ENCODE measurements around the gene SNUPN. TPM values are rescaled to one million over a fixed set of nuclear protein-coding genes. Genes with fewer than 3 reads are reported as not detected.

The SNUPN gene
- total RNA-seq, 1 donor from 2014 or later: 20.5 TPM

DNA sequence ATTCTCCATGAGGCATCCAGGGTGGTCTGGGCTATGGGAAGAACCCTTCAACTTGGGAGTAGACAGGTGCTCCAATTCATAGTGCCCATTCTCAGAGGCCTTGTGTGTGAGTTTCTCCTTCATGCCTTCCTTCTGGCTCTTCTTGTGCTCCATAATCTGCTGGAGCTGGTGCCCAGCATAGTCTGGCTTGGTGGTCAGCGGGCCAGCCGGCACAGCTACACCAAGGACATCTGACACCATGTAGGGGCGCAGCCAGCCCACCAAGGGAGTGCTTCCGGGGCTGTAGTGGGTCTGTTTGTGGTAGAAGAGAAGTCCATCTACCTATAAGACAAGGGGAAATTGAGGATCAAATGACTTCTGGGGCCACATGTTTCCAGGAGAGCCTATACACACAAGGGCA is 27.2 kb downstream of the SNUPN start:
- no peak for ATAC-seq (ENCODE audit: low read depth)
- H3K36me3 Mint-ChIP-seq (ENCODE audit: low read depth): peaks cover 66% of the 10 kb centered on the region
- no peaks in the 10 kb centered on the region for H3K4me1 Mint-ChIP-seq
- ChIA-PET CTCF (no interaction called here), POLR2A (interaction anchor here (0.7 to 1.3 kb wide), 2 partner anchors 28 to 49 kb away, joined by 3 to 14 read pairs; partner anchors contain the start of gene SNX33)
- H3K27ac Mint-ChIP-seq: no peak overlapping the region
- TF ChIP-seq, protein P1, sequence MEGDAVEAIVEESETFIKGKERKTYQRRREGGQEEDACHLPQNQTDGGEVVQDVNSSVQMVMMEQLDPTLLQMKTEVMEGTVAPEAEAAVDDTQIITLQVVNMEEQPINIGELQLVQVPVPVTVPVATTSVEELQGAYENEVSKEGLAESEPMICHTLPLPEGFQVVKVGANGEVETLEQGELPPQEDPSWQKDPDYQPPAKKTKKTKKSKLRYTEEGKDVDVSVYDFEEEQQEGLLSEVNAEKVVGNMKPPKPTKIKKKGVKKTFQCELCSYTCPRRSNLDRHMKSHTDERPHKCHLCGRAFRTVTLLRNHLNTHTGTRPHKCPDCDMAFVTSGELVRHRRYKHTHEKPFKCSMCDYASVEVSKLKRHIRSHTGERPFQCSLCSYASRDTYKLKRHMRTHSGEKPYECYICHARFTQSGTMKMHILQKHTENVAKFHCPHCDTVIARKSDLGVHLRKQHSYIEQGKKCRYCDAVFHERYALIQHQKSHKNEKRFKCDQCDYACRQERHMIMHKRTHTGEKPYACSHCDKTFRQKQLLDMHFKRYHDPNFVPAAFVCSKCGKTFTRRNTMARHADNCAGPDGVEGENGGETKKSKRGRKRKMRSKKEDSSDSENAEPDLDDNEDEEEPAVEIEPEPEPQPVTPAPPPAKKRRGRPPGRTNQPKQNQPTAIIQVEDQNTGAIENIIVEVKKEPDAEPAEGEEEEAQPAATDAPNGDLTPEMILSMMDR (IDR thresholded peaks at IDR 0.05): no peak
- intact Hi-C loops (cut with micrococcal nuclease): no loop called here
- H3K4me3 Mint-ChIP-seq: no peak overlapping the region
- H3K27me3 Mint-ChIP-seq: no peaks in the 10 kb centered on the region
- no peak for DNase-seq
- no peaks in the 10 kb centered on the region for H3K9me3 Mint-ChIP-seq

DNA sequence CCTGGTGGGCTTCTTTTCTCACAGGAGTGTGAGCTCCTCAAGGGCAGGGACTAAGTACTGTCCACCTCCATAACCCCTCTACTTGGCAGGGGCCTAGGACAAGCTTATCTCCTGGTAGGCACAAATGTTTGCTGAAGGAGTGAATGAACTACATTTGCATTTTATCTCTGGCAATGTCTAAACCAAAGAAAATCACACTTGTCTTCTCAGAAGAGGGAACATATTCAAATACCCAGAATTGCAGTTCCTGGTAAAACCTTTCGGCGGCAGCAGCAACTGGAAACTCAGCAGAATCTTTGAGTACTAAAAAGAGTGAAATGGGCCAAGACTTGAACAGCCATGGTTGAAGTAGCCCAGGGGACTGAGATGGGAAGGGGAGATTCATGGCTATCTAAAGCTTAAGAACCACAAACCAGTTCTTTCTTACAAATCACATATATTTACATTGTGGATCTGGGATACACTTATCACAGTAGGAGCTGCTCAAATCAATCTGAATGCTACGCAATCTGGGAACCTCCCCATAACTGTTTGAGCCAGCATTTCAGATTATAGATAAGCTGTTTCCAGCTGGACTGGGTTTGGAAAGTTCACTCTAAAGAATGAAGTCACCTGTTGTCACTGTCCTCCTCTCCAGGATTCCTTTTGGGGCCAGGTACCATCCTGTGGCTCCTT is 27.7 kb downstream of the SNUPN start:
- no peak overlapping the region for H3K4me3 Mint-ChIP-seq

DNA sequence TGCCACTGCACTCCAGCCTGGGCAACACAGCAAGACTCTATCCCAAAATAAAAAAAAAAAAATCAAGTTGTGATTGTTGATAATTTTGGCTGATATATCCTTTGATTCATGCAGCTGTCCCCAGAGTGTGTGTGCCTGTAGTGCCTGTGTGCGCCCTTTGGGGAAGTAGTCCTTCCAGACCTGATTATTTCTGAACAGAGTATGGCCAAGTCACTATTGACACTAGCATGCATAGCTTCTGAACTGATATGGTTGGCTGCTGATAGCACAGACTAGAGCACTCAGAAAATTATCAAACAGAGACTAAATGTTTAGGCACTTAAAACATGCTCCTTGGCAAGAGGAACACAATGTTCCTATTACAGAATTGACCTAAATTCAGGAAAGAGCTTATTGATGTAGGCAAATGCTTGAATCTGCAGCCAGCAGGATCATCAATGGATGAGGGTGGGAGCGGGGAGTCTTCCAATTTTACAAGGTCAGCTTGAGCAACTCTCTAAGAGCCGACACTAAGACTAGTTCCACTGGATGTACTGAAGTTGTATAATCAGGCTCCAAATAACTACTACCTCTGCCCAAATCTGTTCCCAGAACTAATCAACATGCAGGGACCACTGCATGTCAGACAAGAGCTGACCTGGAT is 28.7 kb downstream of the SNUPN start:
- intact Hi-C loops (cut with micrococcal nuclease): no loop called here
- Mint-ChIP-seq H3K27ac (no peak overlapping the region), H3K4me3 (no peak overlapping the region), H3K9me3 (no peaks in the 10 kb centered on the region), H3K4me1 (no peaks in the 10 kb centered on the region), H3K27me3 (no peaks in the 10 kb centered on the region), H3K36me3 (ENCODE audit: low read depth) (peaks cover 72% of the 10 kb centered on the region)
- DNase-seq: no peak
- CTCF ChIA-PET: no interaction called here
- ATAC-seq (ENCODE audit: low read depth): no peak
- TF ChIP-seq, protein P1 (IDR thresholded peaks at IDR 0.05): no peak
- POLR2A ChIA-PET: no interaction called here

More for the DNA sequence above, 27.7 kb downstream of the SNUPN start:
- TF ChIP-seq, protein P1 (IDR thresholded peaks at IDR 0.05): no peak
- ChIA-PET POLR2A (interaction anchor here (0.7 to 1.3 kb wide), 2 partner anchors 28 to 50 kb away, joined by 3 to 14 read pairs; partner anchors contain the start of gene SNX33), CTCF (no interaction called here)
- DNase-seq (no peak), ATAC-seq (ENCODE audit: low read depth) (no peak)
- intact Hi-C loops (cut with micrococcal nuclease): no loop called here
- Mint-ChIP-seq H3K36me3 (ENCODE audit: low read depth) (peaks cover 66% of the 10 kb centered on the region), H3K27ac (no peak overlapping the region), H3K9me3 (no peaks in the 10 kb centered on the region), H3K4me1 (no peaks in the 10 kb centered on the region), H3K27me3 (no peaks in the 10 kb centered on the region)

DNA sequence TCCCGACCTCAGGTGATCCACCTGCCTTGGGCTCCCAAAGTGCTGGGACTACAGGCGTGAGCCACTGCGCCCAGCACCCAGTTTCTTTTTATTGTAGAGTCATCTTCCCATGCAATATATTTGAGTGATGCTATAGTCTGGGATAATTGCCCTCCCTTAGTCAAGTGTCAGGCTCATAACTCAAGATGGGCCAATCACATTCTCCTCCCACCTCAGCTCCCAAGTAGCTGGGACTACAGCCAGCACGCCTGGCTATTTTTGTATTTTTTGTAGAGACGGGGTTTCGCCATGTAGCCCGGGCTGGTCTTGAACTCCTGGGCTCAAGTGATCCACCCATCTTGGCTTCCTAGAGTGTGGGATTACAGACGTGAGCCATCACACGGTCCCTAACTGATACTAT is 31.2 kb downstream of the SNUPN start:
- H3K4me1 Mint-ChIP-seq: no peaks in the 10 kb centered on the region
- H3K27ac Mint-ChIP-seq: no peak overlapping the region

More for the DNA sequence above, 31.2 kb downstream of the SNUPN start:
- peaks cover 52% of the 10 kb centered on the region for H3K36me3 Mint-ChIP-seq (ENCODE audit: low read depth)
- intact Hi-C loops (cut with micrococcal nuclease): no loop called here
- CTCF ChIA-PET: no interaction called here
- TF ChIP-seq, protein P1 (IDR thresholded peaks at IDR 0.05): no peak
- no peak for ATAC-seq (ENCODE audit: low read depth)
- no peak for DNase-seq
- no peaks in the 10 kb centered on the region for H3K9me3 Mint-ChIP-seq
- POLR2A ChIA-PET: no interaction called here
- H3K4me3 Mint-ChIP-seq: no peak overlapping the region
- H3K27me3 Mint-ChIP-seq: no peaks in the 10 kb centered on the region
